Sigmoid colon (tissue), 4 donors: ENCODE data around the gene KRT20.

Source experiments
- EP300 ChIP-seq, 4 donors: sonication (generic); formaldehyde crosslinking; IDR thresholded peaks; one replicate each; pipeline ENCODE4 v1.6.1; 2017; ENCODE audit warnings: antibody characterized with exemption in 4 of 4
- POLR2A ChIP-seq, 2 donors: fragments of 450-650 bp; IDR thresholded peaks; one replicate each; pipeline ENCODE4 v1.6.1; 2016; ENCODE audit warnings: antibody characterized with exemption in 2 of 2, mild to moderate bottlenecking in 2 of 2, moderate library complexity in 2 of 2
- POLR2AphosphoS5 ChIP-seq, 4 donors: sonication (generic); formaldehyde crosslinking; IDR thresholded peaks; one replicate each; pipeline ENCODE4 v1.6.1; 2017; ENCODE audit warnings: antibody characterized with exemption in 4 of 4
- TF ChIP-seq, protein P1 (sequence below), 4 experiments: fragments of 450-650 bp in 3 of 4; fragments of 200-600 bp in 1 of 4; IDR thresholded peaks; one replicate each; pipeline ENCODE4 v1.5.1; 2016 to 2019; ENCODE audit warnings: antibody characterized with exemption in 4 of 4, mild to moderate bottlenecking in 3 of 4, moderate library complexity in 2 of 4

DNA sequence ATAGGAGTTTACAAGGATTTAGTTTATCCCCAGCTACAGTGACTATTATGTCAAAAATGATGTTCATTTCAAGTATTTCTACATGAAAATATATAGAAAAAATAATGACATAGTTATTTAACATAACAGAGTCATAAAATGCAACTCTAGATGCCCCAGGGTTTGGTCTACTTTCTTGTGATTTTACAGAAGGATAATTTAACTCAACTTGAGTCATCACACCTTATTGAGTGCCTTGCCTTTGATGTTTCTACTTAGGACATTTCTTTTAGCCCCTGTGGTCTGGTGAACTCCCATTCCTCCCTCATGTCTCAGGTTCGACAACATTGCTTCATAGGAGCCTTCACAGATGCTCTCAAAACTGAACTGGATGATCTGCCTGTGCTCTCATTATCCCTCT lies 2.0 kb downstream of the KRT20 start:
- TF ChIP-seq, protein P1, sequence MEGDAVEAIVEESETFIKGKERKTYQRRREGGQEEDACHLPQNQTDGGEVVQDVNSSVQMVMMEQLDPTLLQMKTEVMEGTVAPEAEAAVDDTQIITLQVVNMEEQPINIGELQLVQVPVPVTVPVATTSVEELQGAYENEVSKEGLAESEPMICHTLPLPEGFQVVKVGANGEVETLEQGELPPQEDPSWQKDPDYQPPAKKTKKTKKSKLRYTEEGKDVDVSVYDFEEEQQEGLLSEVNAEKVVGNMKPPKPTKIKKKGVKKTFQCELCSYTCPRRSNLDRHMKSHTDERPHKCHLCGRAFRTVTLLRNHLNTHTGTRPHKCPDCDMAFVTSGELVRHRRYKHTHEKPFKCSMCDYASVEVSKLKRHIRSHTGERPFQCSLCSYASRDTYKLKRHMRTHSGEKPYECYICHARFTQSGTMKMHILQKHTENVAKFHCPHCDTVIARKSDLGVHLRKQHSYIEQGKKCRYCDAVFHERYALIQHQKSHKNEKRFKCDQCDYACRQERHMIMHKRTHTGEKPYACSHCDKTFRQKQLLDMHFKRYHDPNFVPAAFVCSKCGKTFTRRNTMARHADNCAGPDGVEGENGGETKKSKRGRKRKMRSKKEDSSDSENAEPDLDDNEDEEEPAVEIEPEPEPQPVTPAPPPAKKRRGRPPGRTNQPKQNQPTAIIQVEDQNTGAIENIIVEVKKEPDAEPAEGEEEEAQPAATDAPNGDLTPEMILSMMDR (IDR thresholded peaks at IDR 0.05): no peak
- no peak for TF ChIP-seq EP300 (IDR thresholded peaks at IDR 0.05)
- no peak for TF ChIP-seq POLR2A (IDR thresholded peaks at IDR 0.05)
- TF ChIP-seq POLR2AphosphoS5 (IDR thresholded peaks at IDR 0.05): no peak
